Pericardium fibroblast (primary cell): ENCODE data around the gene DAPK1. TPM values are rescaled to one million over a fixed set of nuclear protein-coding genes. Genes with fewer than 3 reads are reported as not detected.

Source experiments
- total RNA-seq: library from RNA; depleted of rRNA; stranded (reverse); fragments of >200 nt; gene quantifications from 2 replicates; pipeline ENCODE4 v1.2.3, GENCODE V29; 2015

The DAPK1 gene
- total RNA-seq, result 16.5 and 49.4 TPM in 2 replicates

GRCh38 chr9:87497604-87498045, at the start of gene DAPK1:
TSS of gene DAPK1 (plus strand) at chr9:87497867. CDS start at chr9:87499078, 1,211 bp downstream.

GRCh38 chr9:87725900-87726709, 228.4 kb downstream of the DAPK1 start, which contains the start of gene CTSL:
TSS of gene CTSL (plus strand) at chr9:87726119. CDS start at chr9:87727604, 1,485 bp downstream.

Other genes starting within 250 kb of the DAPK1 start
- 194 and 329 TPM in 2 replicates for gene CTSL, start 228.3 kb downstream of the DAPK1 start, total RNA-seq